GM23338 (cell line): ENCODE results near the gene GCN1. TPM values are rescaled to one million over a fixed set of nuclear protein-coding genes. Genes with fewer than 3 reads are reported as not detected.

Experiments
- ATAC-seq: fragments of 200-7000 bp; cut with Tn5 transposase; 3 replicates; pipeline ENCODE4 v1.9.1; 2020
- DNase-seq: peaks from one replicate; pipeline ENCODE4 v3.0.0-alpha.2; 2015; ENCODE audit warnings: low spot score
- H2AFZ ChIP-seq: fragments of 200-600 bp; sonication (generic); 2 replicates; pipeline ENCODE4 v1.8.0; 2016; ENCODE audit warnings: antibody characterized with exemption, mild to moderate bottlenecking, moderate library complexity
- H3F3A ChIP-seq: fragments of 200-600 bp; sonication (generic); replicated peaks from 2 replicates; pipeline ENCODE4 v1.8.0; 2017; ENCODE audit warnings: antibody characterized with exemption, mixed run types, low read depth
- H3K27ac ChIP-seq: fragments of 200-600 bp; sonication (generic); 2 replicates; pipeline ENCODE4 v1.6.1; 2016; ENCODE audit warnings: low read depth
- H3K27me3 ChIP-seq: fragments of 200-600 bp; sonication (generic); 2 replicates; pipeline ENCODE4 v1.8.0; 2016; ENCODE audit warnings: mild to moderate bottlenecking, mixed run types, moderate library complexity; ENCODE audit not compliant: insufficient read depth
- H3K36me3 ChIP-seq: fragments of 200-600 bp; sonication (generic); 2 replicates; pipeline ENCODE4 v1.8.0; 2016; ENCODE audit warnings: mild to moderate bottlenecking; ENCODE audit not compliant: insufficient read depth
- H3K4me1 ChIP-seq: fragments of 200-600 bp; sonication (generic); 2 replicates; pipeline ENCODE4 v1.8.0; 2016; ENCODE audit warnings: mild to moderate bottlenecking, moderate library complexity; ENCODE audit not compliant: insufficient read depth
- H3K4me2 ChIP-seq: fragments of 200-600 bp; sonication (generic); 2 replicates; pipeline ENCODE4 v1.7.1; 2017; ENCODE audit warnings: mixed run types
- H3K4me3 ChIP-seq: fragments of 200-600 bp; sonication (generic); 2 replicates; pipeline ENCODE4 v1.6.1; 2016; ENCODE audit warnings: mixed run types
- H3K79me2 ChIP-seq: fragments of 200-600 bp; sonication (generic); replicated peaks from 2 replicates; pipeline ENCODE4 v1.8.0; 2017; ENCODE audit warnings: mild to moderate bottlenecking; ENCODE audit not compliant: insufficient read depth
- H3K9me2 ChIP-seq: fragments of 200-600 bp; sonication (generic); 2 replicates; pipeline ENCODE4 v1.8.0; 2017; ENCODE audit not compliant: insufficient read depth
- H4K20me1 ChIP-seq: fragments of 200-600 bp; sonication (generic); replicated peaks from 2 replicates; pipeline ENCODE4 v1.8.0; 2017; ENCODE audit warnings: mild to moderate bottlenecking; ENCODE audit not compliant: insufficient read depth
- H3K27ac Mint-ChIP-seq: 2 replicates; pipeline ENCODE4 v1.8.0; 2020; ENCODE audit warnings: inconsistent platforms, mild to moderate bottlenecking, moderate library complexity, mixed read lengths
- H3K27me3 Mint-ChIP-seq: 3 replicates; pipeline ENCODE4 v1.8.0; 2022; ENCODE audit warnings: low read depth, mild to moderate bottlenecking, moderate library complexity, mixed read lengths, inconsistent platforms; ENCODE audit not compliant: insufficient read depth, poor library complexity
- H3K36me3 Mint-ChIP-seq: 3 replicates; pipeline ENCODE4 v1.8.0; 2021; ENCODE audit warnings: low read depth, mild to moderate bottlenecking, inconsistent platforms, moderate library complexity, mixed read lengths
- H3K4me1 Mint-ChIP-seq: 3 replicates; pipeline ENCODE4 v1.8.0; 2020; ENCODE audit warnings: mild to moderate bottlenecking, inconsistent platforms, mixed read lengths
- H3K4me3 Mint-ChIP-seq: 3 replicates; pipeline ENCODE4 v1.8.0; 2021; ENCODE audit warnings: moderate library complexity, mild to moderate bottlenecking, inconsistent platforms, mixed read lengths
- H3K9me3 Mint-ChIP-seq: 3 replicates; pipeline ENCODE4 v1.8.0; 2020; ENCODE audit warnings: moderate library complexity, mild to moderate bottlenecking, inconsistent platforms, mixed read lengths
- ETS1 ChIP-seq: IDR thresholded peaks from 2 replicates; pipeline ENCODE4 v1.6.1; 2016; ENCODE audit warnings: antibody characterized with exemption
- EZH2 ChIP-seq: fragments of 200-600 bp; sonication (generic); IDR thresholded peaks from one replicate; pipeline ENCODE4 v1.8.0; 2017; ENCODE audit warnings: antibody characterized with exemption, mild to moderate bottlenecking, low read depth; ENCODE audit not compliant: unreplicated experiment
- EZH2phosphoT487 ChIP-seq: fragments of 200-600 bp; sonication (generic); IDR thresholded peaks from one replicate; pipeline ENCODE4 v1.8.1; 2018; ENCODE audit warnings: antibody characterized with exemption; ENCODE audit not compliant: unreplicated experiment
- JUNB ChIP-seq: IDR thresholded peaks from one replicate; pipeline ENCODE4 v1.6.1; 2016; ENCODE audit warnings: antibody characterized with exemption; ENCODE audit not compliant: unreplicated experiment
- NANOG ChIP-seq: IDR thresholded peaks from 2 replicates; pipeline ENCODE4 v1.6.1; 2016; ENCODE audit warnings: antibody characterized with exemption, borderline replicate concordance
- STAT1 ChIP-seq: IDR thresholded peaks from one replicate; pipeline ENCODE4 v1.6.1; 2016; ENCODE audit warnings: antibody characterized with exemption; ENCODE audit not compliant: unreplicated experiment
- ZNF114 ChIP-seq: fragments of 250-450 bp; sonication (Bioruptor Pico); IDR thresholded peaks from 2 replicates; pipeline ENCODE4 v1.5.0; 2020; ENCODE audit warnings: mild to moderate bottlenecking, moderate library complexity
- ZNF331 ChIP-seq: fragments of 250-450 bp; sonication (Bioruptor Pico); IDR thresholded peaks from 2 replicates; pipeline ENCODE4 v1.5.0; 2020; ENCODE audit warnings: low read depth, mild to moderate bottlenecking, moderate library complexity
- polyA plus RNA-seq: library from polyadenylated mRNA; unstranded; fragments of >200 nt; fragmentation: Nextera tagmentation; extraction: Ambion mirVana; gene quantifications from 2 replicates; pipeline ENCODE4 v1.2.1, GENCODE V29; 2016
- total RNA-seq: library from RNA; depleted of rRNA; stranded (reverse); fragments of >200 nt; shearing (Covaris generic); gene quantifications from 2 replicates; pipeline ENCODE4 v1.2.3, GENCODE V29; 2014
- TF ChIP-seq, protein P1 (sequence below): fragments of 250-450 bp; sonication (Bioruptor Pico); IDR thresholded peaks from 2 replicates; pipeline ENCODE4 v1.5.0; 2020; ENCODE audit warnings: mild to moderate bottlenecking, moderate library complexity
- TF ChIP-seq, protein P2 (sequence below): IDR thresholded peaks from one replicate; pipeline ENCODE4 v1.6.1; 2018; ENCODE audit warnings: antibody characterized with exemption; ENCODE audit not compliant: unreplicated experiment

GCN1 gene
- total and polyA plus RNA-seq, 2 experiments from 2014 or later: 18.0 to 177 TPM

DNA sequence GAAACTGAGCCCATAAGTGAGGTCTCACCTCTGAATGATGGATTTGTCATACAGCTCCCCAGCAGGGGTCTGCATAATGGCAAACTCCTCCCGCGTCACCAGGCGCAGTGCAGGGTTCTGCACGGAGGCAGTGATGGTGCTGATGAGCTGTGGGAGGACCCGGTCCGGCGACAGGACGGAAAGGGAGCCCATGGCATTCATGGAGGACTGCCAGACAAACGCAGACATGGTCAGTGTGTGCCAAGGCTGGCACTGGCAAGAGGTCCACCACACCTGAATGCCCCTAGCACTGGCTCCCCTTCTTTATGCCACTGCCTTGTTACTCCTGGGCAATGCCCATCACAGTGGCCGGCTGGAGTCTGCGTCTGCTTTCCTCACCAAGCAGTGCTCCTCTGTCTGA is 32.7 kb downstream of the GCN1 start:
- no peak for ATAC-seq
- Mint-ChIP-seq H3K27me3 (no peaks in the 10 kb centered on the region), H3K27ac (no peak overlapping the region), H3K9me3 (no peaks in the 10 kb centered on the region), H3K4me3 (no peak overlapping the region), H3K4me1 (no peaks in the 10 kb centered on the region), H3K36me3 (peaks cover 75% of the 10 kb centered on the region)
- Histone ChIP-seq H4K20me1 (peaks cover 5% of the 10 kb centered on the region; the same call in 1 of the 2 replicates), H2AFZ (no peak overlapping the region), H3K4me3 (no peak overlapping the region), H3K4me2 (no peak overlapping the region), H3K27ac (no peak overlapping the region), H3K36me3 (peaks cover 56% of the 10 kb centered on the region), H3F3A (0 out of 2 replicates have a peak, but pooled peaks cover 3% of the 10 kb centered on the region), H3K27me3 (no peaks in the 10 kb centered on the region), H3K79me2 (no peaks in the 10 kb centered on the region), H3K9me2 (no peaks in the 10 kb centered on the region), H3K4me1 (no peaks in the 10 kb centered on the region)
- TF ChIP-seq, protein P1, sequence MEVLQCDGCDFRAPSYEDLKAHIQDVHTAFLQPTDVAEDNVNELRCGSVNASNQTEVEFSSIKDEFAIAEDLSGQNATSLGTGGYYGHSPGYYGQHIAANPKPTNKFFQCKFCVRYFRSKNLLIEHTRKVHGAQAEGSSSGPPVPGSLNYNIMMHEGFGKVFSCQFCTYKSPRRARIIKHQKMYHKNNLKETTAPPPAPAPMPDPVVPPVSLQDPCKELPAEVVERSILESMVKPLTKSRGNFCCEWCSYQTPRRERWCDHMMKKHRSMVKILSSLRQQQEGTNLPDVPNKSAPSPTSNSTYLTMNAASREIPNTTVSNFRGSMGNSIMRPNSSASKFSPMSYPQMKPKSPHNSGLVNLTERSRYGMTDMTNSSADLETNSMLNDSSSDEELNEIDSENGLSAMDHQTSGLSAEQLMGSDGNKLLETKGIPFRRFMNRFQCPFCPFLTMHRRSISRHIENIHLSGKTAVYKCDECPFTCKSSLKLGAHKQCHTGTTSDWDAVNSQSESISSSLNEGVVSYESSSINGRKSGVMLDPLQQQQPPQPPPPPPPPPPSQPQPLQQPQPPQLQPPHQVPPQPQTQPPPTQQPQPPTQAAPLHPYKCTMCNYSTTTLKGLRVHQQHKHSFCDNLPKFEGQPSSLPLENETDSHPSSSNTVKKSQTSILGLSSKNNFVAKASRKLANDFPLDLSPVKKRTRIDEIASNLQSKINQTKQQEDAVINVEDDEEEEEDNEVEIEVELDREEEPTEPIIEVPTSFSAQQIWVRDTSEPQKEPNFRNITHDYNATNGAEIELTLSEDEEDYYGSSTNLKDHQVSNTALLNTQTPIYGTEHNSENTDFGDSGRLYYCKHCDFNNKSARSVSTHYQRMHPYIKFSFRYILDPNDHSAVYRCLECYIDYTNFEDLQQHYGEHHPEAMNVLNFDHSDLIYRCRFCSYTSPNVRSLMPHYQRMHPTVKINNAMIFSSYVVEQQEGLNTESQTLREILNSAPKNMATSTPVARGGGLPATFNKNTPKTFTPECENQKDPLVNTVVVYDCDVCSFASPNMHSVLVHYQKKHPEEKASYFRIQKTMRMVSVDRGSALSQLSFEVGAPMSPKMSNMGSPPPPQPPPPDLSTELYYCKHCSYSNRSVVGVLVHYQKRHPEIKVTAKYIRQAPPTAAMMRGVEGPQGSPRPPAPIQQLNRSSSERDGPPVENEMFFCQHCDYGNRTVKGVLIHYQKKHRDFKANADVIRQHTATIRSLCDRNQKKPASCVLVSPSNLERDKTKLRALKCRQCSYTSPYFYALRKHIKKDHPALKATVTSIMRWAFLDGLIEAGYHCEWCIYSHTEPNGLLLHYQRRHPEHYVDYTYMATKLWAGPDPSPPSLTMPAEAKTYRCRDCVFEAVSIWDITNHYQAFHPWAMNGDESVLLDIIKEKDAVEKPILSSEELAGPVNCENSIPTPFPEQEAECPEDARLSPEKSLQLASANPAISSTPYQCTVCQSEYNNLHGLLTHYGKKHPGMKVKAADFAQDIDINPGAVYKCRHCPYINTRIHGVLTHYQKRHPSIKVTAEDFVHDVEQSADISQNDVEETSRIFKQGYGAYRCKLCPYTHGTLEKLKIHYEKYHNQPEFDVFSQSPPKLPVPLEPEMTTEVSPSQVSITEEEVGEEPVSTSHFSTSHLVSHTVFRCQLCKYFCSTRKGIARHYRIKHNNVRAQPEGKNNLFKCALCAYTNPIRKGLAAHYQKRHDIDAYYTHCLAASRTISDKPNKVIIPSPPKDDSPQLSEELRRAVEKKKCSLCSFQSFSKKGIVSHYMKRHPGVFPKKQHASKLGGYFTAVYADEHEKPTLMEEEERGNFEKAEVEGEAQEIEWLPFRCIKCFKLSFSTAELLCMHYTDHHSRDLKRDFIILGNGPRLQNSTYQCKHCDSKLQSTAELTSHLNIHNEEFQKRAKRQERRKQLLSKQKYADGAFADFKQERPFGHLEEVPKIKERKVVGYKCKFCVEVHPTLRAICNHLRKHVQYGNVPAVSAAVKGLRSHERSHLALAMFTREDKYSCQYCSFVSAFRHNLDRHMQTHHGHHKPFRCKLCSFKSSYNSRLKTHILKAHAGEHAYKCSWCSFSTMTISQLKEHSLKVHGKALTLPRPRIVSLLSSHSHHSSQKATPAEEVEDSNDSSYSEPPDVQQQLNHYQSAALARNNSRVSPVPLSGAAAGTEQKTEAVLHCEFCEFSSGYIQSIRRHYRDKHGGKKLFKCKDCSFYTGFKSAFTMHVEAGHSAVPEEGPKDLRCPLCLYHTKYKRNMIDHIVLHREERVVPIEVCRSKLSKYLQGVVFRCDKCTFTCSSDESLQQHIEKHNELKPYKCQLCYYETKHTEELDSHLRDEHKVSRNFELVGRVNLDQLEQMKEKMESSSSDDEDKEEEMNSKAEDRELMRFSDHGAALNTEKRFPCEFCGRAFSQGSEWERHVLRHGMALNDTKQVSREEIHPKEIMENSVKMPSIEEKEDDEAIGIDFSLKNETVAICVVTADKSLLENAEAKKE (CRISPR knock-in tag): no peak
- TF ChIP-seq EZH2phosphoT487: no peak
- DNase-seq: no peak

DNA sequence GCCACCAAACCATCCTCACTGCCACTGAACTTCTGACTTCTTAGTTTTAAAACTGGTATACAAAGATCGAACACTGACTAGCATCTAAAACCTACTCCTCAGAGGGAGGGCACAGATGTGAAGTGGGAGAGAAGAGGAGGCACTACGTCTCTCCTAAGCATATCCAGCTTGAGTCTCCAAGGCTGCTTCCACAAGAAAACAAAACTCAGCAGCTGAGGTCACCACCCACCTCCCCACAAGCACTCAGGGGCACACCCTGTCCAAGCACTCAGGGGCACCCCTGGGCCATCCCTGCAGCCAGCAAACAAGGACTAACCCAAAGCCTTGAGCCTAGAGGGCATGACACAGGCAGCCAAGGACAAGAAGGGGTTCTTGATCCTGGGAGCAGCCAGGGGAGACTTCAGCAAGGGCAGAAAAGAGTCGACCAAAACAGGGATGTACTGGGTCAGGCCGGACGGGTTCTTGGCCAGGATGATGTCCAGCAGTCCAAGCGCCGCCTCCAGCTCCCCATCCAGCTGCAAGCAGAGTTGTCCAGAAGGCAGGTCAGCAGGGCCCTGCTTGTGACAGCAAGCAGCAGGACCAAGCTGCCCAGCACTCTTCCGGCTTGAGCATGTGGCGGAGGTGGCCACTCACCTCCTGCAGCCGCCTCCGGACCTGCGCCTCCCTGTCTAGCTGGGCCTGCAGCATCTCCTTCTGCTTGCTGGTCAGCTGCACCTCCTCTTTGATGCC is 34.8 kb downstream of the GCN1 start:
- H3K27ac Mint-ChIP-seq: no peak overlapping the region
- no peak overlapping the region for H2AFZ ChIP-seq
- H3K4me1 ChIP-seq: no peaks in the 10 kb centered on the region
- DNase-seq: no peak
- peaks cover 67% of the 10 kb centered on the region for H3K36me3 ChIP-seq
- H3K9me2 ChIP-seq: no peaks in the 10 kb centered on the region
- ATAC-seq: no peak
- H3K4me2 ChIP-seq: no peak overlapping the region
- H3K4me3 Mint-ChIP-seq: no peak overlapping the region
- no peaks in the 10 kb centered on the region for H3K9me3 Mint-ChIP-seq
- no peak overlapping the region for H3K4me3 ChIP-seq
- no peaks in the 10 kb centered on the region for H3K4me1 Mint-ChIP-seq
- no peaks in the 10 kb centered on the region for H3K27me3 Mint-ChIP-seq
- H4K20me1 ChIP-seq: peaks cover 5% of the 10 kb centered on the region; the same call in 1 of the 2 replicates
- H3K36me3 Mint-ChIP-seq: peaks cover 93% of the 10 kb centered on the region
- no peaks in the 10 kb centered on the region for H3K79me2 ChIP-seq
- no peak overlapping the region for H3K27ac ChIP-seq
- H3F3A ChIP-seq: 0 out of 2 replicates have a peak, but pooled peaks cover 3% of the 10 kb centered on the region
- H3K27me3 ChIP-seq: no peaks in the 10 kb centered on the region
- TF ChIP-seq NANOG: no peak
- TF ChIP-seq STAT1: no peak
- no peak for TF ChIP-seq ETS1
- TF ChIP-seq, protein P2, sequence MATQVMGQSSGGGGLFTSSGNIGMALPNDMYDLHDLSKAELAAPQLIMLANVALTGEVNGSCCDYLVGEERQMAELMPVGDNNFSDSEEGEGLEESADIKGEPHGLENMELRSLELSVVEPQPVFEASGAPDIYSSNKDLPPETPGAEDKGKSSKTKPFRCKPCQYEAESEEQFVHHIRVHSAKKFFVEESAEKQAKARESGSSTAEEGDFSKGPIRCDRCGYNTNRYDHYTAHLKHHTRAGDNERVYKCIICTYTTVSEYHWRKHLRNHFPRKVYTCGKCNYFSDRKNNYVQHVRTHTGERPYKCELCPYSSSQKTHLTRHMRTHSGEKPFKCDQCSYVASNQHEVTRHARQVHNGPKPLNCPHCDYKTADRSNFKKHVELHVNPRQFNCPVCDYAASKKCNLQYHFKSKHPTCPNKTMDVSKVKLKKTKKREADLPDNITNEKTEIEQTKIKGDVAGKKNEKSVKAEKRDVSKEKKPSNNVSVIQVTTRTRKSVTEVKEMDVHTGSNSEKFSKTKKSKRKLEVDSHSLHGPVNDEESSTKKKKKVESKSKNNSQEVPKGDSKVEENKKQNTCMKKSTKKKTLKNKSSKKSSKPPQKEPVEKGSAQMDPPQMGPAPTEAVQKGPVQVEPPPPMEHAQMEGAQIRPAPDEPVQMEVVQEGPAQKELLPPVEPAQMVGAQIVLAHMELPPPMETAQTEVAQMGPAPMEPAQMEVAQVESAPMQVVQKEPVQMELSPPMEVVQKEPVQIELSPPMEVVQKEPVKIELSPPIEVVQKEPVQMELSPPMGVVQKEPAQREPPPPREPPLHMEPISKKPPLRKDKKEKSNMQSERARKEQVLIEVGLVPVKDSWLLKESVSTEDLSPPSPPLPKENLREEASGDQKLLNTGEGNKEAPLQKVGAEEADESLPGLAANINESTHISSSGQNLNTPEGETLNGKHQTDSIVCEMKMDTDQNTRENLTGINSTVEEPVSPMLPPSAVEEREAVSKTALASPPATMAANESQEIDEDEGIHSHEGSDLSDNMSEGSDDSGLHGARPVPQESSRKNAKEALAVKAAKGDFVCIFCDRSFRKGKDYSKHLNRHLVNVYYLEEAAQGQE: no peak
- no peak for TF ChIP-seq ZNF331 (CRISPR knock-in tag)
- TF ChIP-seq ZNF114: no peak
- no peak for TF ChIP-seq JUNB
- no peak for TF ChIP-seq EZH2
